Thyroid gland (tissue), 4 donors: ENCODE measurements around the gene GNAQ.

ENCODE experiments used
- CTCF ChIP-seq, 6 experiments: fragments of 200-600 bp in 3 of 6; fragments of 450-650 bp in 3 of 6; sonication (generic) in 3 of 6; IDR thresholded peaks; one replicate each; pipeline ENCODE4 v1.5.1; 2016 to 2019; ENCODE audit warnings: antibody characterized with exemption in 6 of 6, mild to moderate bottlenecking in 2 of 6, inconsistent platforms in 1 of 6, moderate library complexity in 1 of 6
- POLR2A ChIP-seq, 2 donors: fragments of 450-650 bp; IDR thresholded peaks; one replicate each; pipeline ENCODE4 v1.6.1; 2017; ENCODE audit warnings: antibody characterized with exemption in 2 of 2, mild to moderate bottlenecking in 2 of 2, moderate library complexity in 1 of 2

GRCh38 chr9:77826621-77827020 lies 205.0 kb downstream of the GNAQ start:
- TF ChIP-seq CTCF (IDR thresholded peaks at IDR 0.05) (no peak), POLR2A (IDR thresholded peaks at IDR 0.05) (no peak)
